Activated CD4-positive, alpha-beta T cell treated with anti-CD3 and anti-CD28 coated beads for 36 hours (primary cell): ENCODE data around the gene FNDC1. TPM values are rescaled to one million over a fixed set of nuclear protein-coding genes. Genes with fewer than 3 reads are reported as not detected.

Source experiments
- ATAC-seq: fragments of 200-7000 bp; cut with Tn5 transposase; one replicate; pipeline ENCODE4 v1.10.0; 2021; ENCODE audit warnings: mild to moderate bottlenecking, moderate library complexity
- CTCF ChIA-PET: fragments of 350-600 bp; sonication (Branson Sonifier 250); formaldehyde crosslinking; loops from one replicate; lab custom pipeline; 2021; ENCODE audit warnings: antibody characterized with exemption; lab: Charles Lee
- POLR2A ChIA-PET: fragments of 350-600 bp; sonication (Branson Sonifier 250); formaldehyde crosslinking; loops from one replicate; lab custom pipeline; 2021; ENCODE audit warnings: antibody characterized with exemption, inconsistent platforms; lab: Charles Lee
- DNase-seq: peaks from one replicate; pipeline ENCODE4 v3.0.0-alpha.2; 2020
- H3K27ac Mint-ChIP-seq: one replicate; pipeline ENCODE4 v1.8.0; 2021; ENCODE audit warnings: mixed read lengths
- H3K27me3 Mint-ChIP-seq: one replicate; pipeline ENCODE4 v1.8.0; 2021; ENCODE audit warnings: mixed read lengths
- H3K36me3 Mint-ChIP-seq: one replicate; pipeline ENCODE4 v1.8.0; 2021; ENCODE audit warnings: low read depth, mixed read lengths
- H3K4me1 Mint-ChIP-seq: one replicate; pipeline ENCODE4 v1.8.0; 2021; ENCODE audit warnings: mixed read lengths
- H3K4me3 Mint-ChIP-seq: one replicate; pipeline ENCODE4 v1.8.0; 2021; ENCODE audit warnings: mild to moderate bottlenecking, moderate library complexity, mixed read lengths
- H3K9me3 Mint-ChIP-seq: one replicate; pipeline ENCODE4 v1.8.0; 2021; ENCODE audit warnings: low read depth, mixed read lengths
- intact Hi-C, 2 experiments: fragments of 100-400 bp; cut with DNase I in 1 of 2; cut with micrococcal nuclease in 1 of 2; formaldehyde crosslinking; loops; one replicate each; pipeline versions ENCODE4 v1.14.2 to v1.15.1; 2022 to 2024; cut with DNase I, micrococcal nuclease
- total RNA-seq, 2 experiments: library from RNA; stranded (reverse); gene quantifications; one replicate each; pipeline ENCODE4 v1.2.3, GENCODE V29; 2021

FNDC1 gene
- total RNA-seq, 2 experiments from 2014 or later: not detected

DNA sequence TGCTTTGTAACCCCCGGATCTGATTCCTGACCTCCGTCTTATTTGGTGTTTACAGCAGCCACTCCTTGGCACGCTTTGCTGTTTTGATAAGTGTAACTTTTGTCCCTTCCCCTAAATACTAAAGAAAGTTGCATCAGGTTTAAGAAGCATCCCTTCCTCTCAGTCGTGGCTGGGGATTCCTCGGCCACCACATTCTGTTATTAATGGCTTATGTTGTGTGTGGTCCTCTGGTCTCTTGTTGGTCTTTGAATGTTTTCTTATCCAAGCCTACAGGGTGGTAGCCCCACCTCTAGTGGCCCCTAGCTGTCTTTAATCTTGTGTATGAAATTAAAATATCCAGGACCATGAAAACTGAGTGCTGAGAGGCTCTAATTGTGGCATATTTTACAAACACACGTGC, 37.5 kb upstream of the FNDC1 start:
- no peak for ATAC-seq
- no peaks in the 10 kb centered on the region for H3K27me3 Mint-ChIP-seq
- intact Hi-C loops: loop anchor here (10.0 kb wide), 3 partner anchors 367 to 917 kb away; no protein-coding TSS in a partner anchor
- DNase-seq: no peak
- ChIA-PET CTCF (interaction anchor here (1.4 to 6.5 kb wide), 2 partner anchors 17 to 21 kb away, joined by 5 to 69 read pairs; no protein-coding TSS in a partner anchor), POLR2A (no interaction called here)
- H3K27ac Mint-ChIP-seq: no peak overlapping the region
- peaks cover 2% of the 10 kb centered on the region for H3K4me1 Mint-ChIP-seq
- no peaks in the 10 kb centered on the region for H3K36me3 Mint-ChIP-seq
- no peak overlapping the region for H3K4me3 Mint-ChIP-seq
- no peaks in the 10 kb centered on the region for H3K9me3 Mint-ChIP-seq

DNA sequence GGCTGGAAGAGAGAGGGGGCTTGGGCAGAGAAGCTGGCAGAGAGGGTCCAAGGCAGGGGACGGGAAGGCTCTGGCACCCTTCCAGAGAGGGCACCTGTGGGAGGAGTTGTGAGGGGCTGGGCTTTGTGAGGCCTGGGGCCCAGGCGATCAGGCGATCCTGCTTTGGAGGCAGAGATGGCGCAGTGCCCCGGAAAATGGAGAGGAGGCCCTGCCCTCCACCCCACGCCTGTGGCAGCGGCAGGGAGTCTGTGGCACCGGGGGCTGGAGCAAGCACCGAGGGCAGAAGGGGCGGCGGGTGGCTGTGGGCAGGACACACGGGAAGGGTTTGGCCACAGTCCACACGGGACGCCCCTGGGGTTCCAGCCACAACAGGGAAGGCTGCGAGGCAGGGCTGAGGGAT, 36.5 kb upstream of the FNDC1 start:
- ATAC-seq: no peak
- ChIA-PET CTCF (interaction anchor here (0.6 to 6.5 kb wide), 4 partner anchors 14 to 124 kb away, joined by 3 to 106 read pairs (median 72); no protein-coding TSS in a partner anchor), POLR2A (interaction anchor here (0.6 kb wide), 1 partner anchor 658 kb away, joined by 4 read pairs; no protein-coding TSS in a partner anchor)
- Mint-ChIP-seq H3K4me3 (no peak overlapping the region), H3K27me3 (no peaks in the 10 kb centered on the region), H3K9me3 (no peaks in the 10 kb centered on the region), H3K27ac (no peak overlapping the region), H3K36me3 (no peaks in the 10 kb centered on the region), H3K4me1 (no peaks in the 10 kb centered on the region)
- no peak for DNase-seq
- intact Hi-C loops: loop anchor here (10.0 kb wide), 3 partner anchors 368 to 918 kb away; no protein-coding TSS in a partner anchor

DNA sequence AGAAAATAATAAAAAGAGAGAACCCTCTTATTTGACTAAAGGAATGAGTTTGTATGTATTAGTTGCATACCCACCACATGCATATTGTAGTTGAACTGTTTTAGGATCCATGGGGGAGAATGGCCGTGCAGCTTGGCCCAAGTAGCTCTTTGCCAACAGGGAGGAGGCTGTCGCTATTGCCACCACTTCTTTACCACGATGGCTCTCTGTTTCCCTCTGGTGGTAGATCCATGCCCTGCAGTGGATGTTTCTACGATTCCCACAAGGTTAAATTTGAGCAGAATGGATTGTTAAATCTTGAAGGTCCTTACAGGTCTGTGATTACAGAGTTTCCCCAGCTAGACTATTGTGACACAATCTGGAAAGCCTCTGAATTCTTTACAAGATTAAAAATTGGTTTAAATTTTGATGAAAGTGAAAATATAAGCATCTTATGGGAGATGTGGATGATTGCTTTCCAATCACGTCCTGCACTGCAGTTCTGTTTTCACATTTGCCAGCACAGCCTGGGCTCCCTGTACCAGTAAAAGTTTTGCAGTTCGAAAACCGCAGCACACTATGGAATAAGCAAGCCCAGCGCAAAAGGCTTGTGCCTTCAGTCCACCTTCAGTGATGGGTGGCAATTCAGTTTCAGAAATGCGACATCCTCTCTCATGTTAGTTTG, 34.4 kb upstream of the FNDC1 start:
- H3K27me3 Mint-ChIP-seq: peaks cover 5% of the 10 kb centered on the region
- CTCF ChIA-PET: interaction anchor here (0.6 to 6.5 kb wide), 54 partner anchors 8 to 859 kb away, joined by 3 to 106 read pairs (median 4); partner anchors contain the start of genes RSPH3 and TAGAP
- H3K4me1 Mint-ChIP-seq: no peaks in the 10 kb centered on the region
- no peak overlapping the region for H3K4me3 Mint-ChIP-seq
- DNase-seq (peak; percentile 85), ATAC-seq (peak; percentile 94)
- no peaks in the 10 kb centered on the region for H3K36me3 Mint-ChIP-seq
- intact Hi-C loops: loop anchor here (1.0 to 10.0 kb wide), 7 partner anchors 28 to 920 kb away; no protein-coding TSS in a partner anchor
- H3K27ac Mint-ChIP-seq: no peak overlapping the region
- no peaks in the 10 kb centered on the region for H3K9me3 Mint-ChIP-seq
- POLR2A ChIA-PET: interaction anchor here (0.7 to 1.0 kb wide), 2 partner anchors 131 to 135 kb away, joined by 3 read pairs; partner anchors contain the start of gene RSPH3

DNA sequence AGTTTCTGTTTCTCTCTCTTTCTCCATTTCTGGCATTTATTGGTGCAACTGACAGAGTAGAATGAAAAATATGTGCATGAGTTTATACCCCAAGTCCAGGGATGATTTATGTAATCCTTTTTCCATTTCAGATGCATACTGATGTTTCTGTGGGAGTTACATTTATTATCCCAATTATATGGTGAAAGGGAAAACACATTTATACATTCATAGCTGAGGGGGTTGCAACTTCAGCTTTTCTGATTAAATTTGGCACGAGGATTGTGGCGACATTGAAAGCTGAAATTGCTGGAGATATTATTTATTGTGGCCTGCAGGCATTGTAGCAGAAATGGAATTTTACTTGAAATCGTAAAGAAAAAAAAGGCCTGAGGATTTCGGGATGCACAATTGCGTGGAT, 31.5 kb upstream of the FNDC1 start:
- no peak for DNase-seq
- Mint-ChIP-seq H3K4me1 (no peaks in the 10 kb centered on the region), H3K4me3 (no peak overlapping the region), H3K9me3 (no peaks in the 10 kb centered on the region), H3K27me3 (peaks cover 5% of the 10 kb centered on the region), H3K27ac (no peak overlapping the region), H3K36me3 (no peaks in the 10 kb centered on the region)
- intact Hi-C loops: loop anchor here (10.0 kb wide), 3 partner anchors 373 to 923 kb away; no protein-coding TSS in a partner anchor
- ATAC-seq: no peak
- CTCF ChIA-PET: interaction anchor here (0.7 to 6.5 kb wide), 5 partner anchors 11 to 594 kb away, joined by 3 to 76 read pairs (median 3); no protein-coding TSS in a partner anchor
- POLR2A ChIA-PET: interaction anchor here (0.6 kb wide), 1 partner anchor 220 kb away, joined by 3 read pairs; no protein-coding TSS in a partner anchor

DNA sequence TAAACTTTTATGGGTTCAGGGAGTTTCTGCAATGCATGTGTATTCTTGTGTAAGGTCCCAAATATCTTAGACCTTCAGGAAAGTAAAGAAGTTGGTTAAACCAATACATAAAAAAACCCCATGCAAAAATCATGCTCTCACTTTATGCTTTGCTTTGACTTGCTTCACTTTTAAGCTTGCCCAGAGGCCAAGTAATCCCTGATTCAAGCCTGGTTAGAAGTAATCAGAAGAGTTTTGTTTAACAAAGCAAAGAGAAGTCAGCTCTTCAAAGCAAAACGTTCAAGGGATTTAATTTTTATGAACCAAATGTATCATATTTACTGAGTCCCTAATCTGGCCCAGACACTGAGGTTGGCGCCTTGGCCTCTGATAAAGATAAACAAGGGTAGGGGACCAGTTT, 26.7 kb upstream of the FNDC1 start:
- no peak for DNase-seq

DNA sequence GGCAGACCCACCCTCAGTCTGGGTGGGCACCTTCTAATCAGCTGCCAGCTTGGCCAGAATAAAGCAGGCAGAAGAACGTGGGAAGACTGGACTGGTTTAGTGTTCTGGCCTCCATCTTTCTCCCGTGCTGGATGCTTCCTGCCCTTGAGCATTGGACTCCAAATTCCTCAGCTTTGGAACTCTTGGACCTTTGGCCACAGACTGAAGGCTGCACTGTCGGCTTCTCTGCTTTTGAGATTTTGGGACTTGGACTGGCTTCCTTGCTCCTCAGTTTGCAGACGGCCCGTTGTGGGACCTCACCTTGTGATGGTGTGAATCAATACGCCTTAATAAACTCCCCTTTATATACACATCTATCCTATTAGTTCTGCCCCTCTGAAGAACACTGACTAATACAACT, 20.6 kb upstream of the FNDC1 start:
- Mint-ChIP-seq H3K9me3 (no peaks in the 10 kb centered on the region), H3K27me3 (peaks cover 2% of the 10 kb centered on the region), H3K36me3 (no peaks in the 10 kb centered on the region), H3K4me1 (peaks cover 4% of the 10 kb centered on the region), H3K27ac (no peak overlapping the region), H3K4me3 (no peak overlapping the region)
- ATAC-seq (no peak), DNase-seq (no peak)
- CTCF ChIA-PET: interaction anchor here (0.7 to 8.8 kb wide), 3 partner anchors 8 to 172 kb away, joined by 3 to 69 read pairs (median 3); no protein-coding TSS in a partner anchor
- intact Hi-C loops: no loop called here
- POLR2A ChIA-PET: no interaction called here

More for the DNA sequence above, 26.7 kb upstream of the FNDC1 start:
- no peaks in the 10 kb centered on the region for H3K9me3 Mint-ChIP-seq
- no peaks in the 10 kb centered on the region for H3K4me1 Mint-ChIP-seq
- H3K36me3 Mint-ChIP-seq: no peaks in the 10 kb centered on the region
- H3K27ac Mint-ChIP-seq: no peak overlapping the region
- ATAC-seq: no peak
- CTCF ChIA-PET: interaction anchor here (0.8 to 1.0 kb wide), 2 partner anchors 13 to 99 kb away, joined by 3 read pairs; no protein-coding TSS in a partner anchor
- intact Hi-C loops: no loop called here
- H3K4me3 Mint-ChIP-seq: no peak overlapping the region
- POLR2A ChIA-PET: no interaction called here
- peaks cover 5% of the 10 kb centered on the region for H3K27me3 Mint-ChIP-seq

DNA sequence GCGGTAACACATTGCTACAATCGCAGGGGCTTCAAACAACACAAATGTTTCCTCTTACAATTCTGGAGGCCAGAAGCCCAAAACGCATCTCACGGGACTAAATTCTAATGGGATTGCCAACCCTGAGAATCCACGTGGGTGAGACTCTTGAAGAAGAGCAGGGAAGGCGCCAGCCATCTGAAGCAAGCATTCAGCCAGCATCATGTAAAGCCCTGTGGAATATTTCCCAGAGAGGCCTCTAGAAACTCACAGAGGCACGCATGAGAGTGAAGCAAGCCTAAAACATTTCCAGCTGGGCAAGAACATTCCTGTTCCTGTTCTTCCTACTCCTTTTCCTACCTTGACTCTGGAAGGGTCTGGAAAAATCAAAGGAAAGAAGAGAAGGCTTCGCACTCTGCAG, 19.6 kb upstream of the FNDC1 start:
- peaks cover 4% of the 10 kb centered on the region for H3K4me1 Mint-ChIP-seq
- H3K4me3 Mint-ChIP-seq: no peak overlapping the region
- H3K27me3 Mint-ChIP-seq: peaks cover 2% of the 10 kb centered on the region
- CTCF ChIA-PET: interaction anchor here (0.8 to 8.8 kb wide), 7 partner anchors 8 to 505 kb away, joined by 3 to 69 read pairs (median 5); no protein-coding TSS in a partner anchor
- ATAC-seq (no peak), DNase-seq (no peak)
- POLR2A ChIA-PET: no interaction called here
- intact Hi-C loops: no loop called here
- no peaks in the 10 kb centered on the region for H3K9me3 Mint-ChIP-seq
- no peaks in the 10 kb centered on the region for H3K36me3 Mint-ChIP-seq
- no peak overlapping the region for H3K27ac Mint-ChIP-seq

DNA sequence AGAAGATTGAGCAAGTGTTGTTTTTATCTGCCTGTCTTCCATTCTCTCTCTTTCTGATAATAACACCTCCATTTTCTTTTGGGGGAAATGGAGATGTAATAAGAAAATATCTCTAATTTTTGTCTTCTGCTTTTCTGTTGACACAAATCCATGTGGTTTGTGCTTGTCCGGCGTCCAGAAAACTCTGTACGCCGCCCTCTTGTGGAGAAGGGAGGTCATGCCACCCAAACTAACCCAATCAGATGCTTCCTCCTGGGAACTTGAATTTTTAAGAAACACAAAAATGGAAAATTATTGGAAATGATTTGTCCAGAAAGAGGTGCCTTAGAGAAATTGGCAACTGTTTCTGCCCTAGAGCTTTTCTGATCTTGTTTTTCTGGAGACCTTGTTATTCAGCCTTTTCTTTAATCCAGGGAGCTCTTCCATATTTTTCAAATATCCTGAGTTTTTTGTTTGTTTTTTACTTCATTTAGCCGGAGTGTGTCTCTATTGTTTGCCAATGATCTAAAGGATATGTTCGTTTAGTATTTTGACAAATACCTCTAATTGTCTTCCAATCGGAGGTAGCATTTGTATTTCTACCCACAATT, 17.8 kb upstream of the FNDC1 start:
- H3K4me3 Mint-ChIP-seq: no peak overlapping the region
- intact Hi-C loops: no loop called here
- H3K36me3 Mint-ChIP-seq: no peaks in the 10 kb centered on the region
- no peak overlapping the region for H3K27ac Mint-ChIP-seq
- ATAC-seq (peak; percentile 49), DNase-seq (peak; percentile 68)
- peaks cover 4% of the 10 kb centered on the region for H3K4me1 Mint-ChIP-seq
- ChIA-PET POLR2A (no interaction called here), CTCF (interaction anchor here (0.6 to 8.8 kb wide), 11 partner anchors 12 to 631 kb away, joined by 3 to 69 read pairs (median 4); partner anchors contain the start of genes RSPH3 and TAGAP)
- H3K9me3 Mint-ChIP-seq: peaks cover 6% of the 10 kb centered on the region
- peaks cover 2% of the 10 kb centered on the region for H3K27me3 Mint-ChIP-seq

DNA sequence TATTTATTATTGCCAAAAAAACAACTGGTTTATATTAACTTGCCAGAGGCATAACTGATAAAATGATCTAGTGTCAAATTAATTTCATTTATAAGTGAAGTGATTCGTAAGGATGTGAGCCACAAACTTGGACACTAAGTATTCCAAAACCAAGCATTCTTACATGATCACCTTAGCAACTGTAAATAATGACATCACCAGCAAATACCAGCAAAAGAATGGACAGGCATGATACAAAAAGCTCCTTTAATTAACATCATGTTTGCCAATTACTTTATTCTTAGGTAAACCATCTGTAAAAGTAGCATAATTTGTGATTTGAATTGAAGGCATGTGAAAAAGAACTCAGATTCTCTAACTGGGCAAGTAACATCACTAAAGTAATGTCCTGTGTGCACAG, 17.2 kb upstream of the FNDC1 start:
- Mint-ChIP-seq H3K27me3 (peaks cover 2% of the 10 kb centered on the region), H3K9me3 (peaks cover 7% of the 10 kb centered on the region), H3K36me3 (peaks cover 1% of the 10 kb centered on the region), H3K4me1 (peaks cover 4% of the 10 kb centered on the region), H3K4me3 (no peak overlapping the region), H3K27ac (no peak overlapping the region)
- ChIA-PET CTCF (interaction anchor here (0.6 to 8.8 kb wide), 10 partner anchors 12 to 630 kb away, joined by 3 to 69 read pairs (median 4); partner anchors contain the start of genes RSPH3 and TAGAP), POLR2A (no interaction called here)
- ATAC-seq (no peak), DNase-seq (no peak)
- intact Hi-C loops: no loop called here

DNA sequence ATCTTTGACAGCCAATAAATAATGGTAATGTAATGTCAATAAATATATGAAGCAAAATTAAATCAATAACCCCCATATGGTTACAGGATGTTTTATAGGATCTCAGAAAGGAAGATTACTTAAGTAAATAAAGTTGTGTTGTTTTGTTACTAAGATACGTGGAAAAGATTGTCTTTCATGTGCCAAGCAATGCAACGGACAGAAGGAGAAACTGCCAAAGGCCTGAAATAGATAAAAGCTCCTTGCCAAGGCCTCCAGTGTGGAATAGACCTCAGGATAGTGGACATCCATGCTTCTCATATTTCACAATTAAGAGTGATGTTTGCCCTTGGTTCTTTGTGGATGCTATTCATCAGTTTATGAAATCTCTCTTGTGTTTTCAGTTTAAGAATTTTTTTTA, 16.4 kb upstream of the FNDC1 start:
- Mint-ChIP-seq H3K9me3 (peaks cover 9% of the 10 kb centered on the region), H3K27me3 (peaks cover 4% of the 10 kb centered on the region), H3K4me1 (peaks cover 4% of the 10 kb centered on the region), H3K4me3 (no peak overlapping the region), H3K27ac (no peak overlapping the region), H3K36me3 (peaks cover 2% of the 10 kb centered on the region)
- DNase-seq: no peak
- ChIA-PET POLR2A (no interaction called here), CTCF (interaction anchor here (8.8 kb wide), 1 partner anchor 18 kb away, joined by 69 read pairs; no protein-coding TSS in a partner anchor)
- intact Hi-C loops: no loop called here
- ATAC-seq: no peak

DNA sequence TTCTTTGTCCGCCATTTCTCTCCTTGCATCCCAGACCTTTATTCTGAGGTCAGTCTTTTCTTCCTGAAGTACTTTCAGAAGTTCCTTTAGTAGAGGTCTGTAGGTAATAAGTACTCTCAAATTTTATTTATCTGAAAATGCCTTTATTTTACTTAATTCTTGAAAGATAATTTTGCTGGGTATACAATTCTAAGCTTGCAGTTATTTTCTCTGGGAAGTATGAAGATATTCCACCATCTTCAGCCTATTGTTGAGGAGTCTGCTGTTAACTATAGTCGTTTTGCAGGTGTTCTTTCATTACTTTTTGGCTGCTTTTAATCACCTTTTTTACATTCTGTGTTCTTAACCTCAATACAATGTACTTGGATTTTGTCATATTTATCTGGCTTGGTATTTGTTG, 13.5 kb upstream of the FNDC1 start:
- Mint-ChIP-seq H3K4me1 (peaks cover 4% of the 10 kb centered on the region), H3K27ac (no peak overlapping the region), H3K9me3 (peaks cover 9% of the 10 kb centered on the region), H3K4me3 (no peak overlapping the region), H3K36me3 (peaks cover 2% of the 10 kb centered on the region), H3K27me3 (peaks cover 6% of the 10 kb centered on the region)
- intact Hi-C loops: no loop called here
- CTCF ChIA-PET: interaction anchor here (0.7 to 1.2 kb wide), 2 partner anchors 8 to 97 kb away, joined by 3 to 4 read pairs; no protein-coding TSS in a partner anchor
- POLR2A ChIA-PET: interaction anchor here (0.7 kb wide), 1 partner anchor 541 kb away, joined by 3 read pairs; no protein-coding TSS in a partner anchor
- DNase-seq (no peak), ATAC-seq (no peak)
